Gastroesophageal sphincter (tissue), 3 donors: ENCODE measurements around the gene IPCEF1.

Experiments
- POLR2A ChIP-seq, 2 donors: fragments of 450-650 bp; IDR thresholded peaks; one replicate each; pipeline ENCODE4 v1.6.1; 2017; ENCODE audit warnings: antibody characterized with exemption in 2 of 2, mild to moderate bottlenecking in 2 of 2, moderate library complexity in 1 of 2
- POLR2AphosphoS5 ChIP-seq: sonication (generic); formaldehyde crosslinking; IDR thresholded peaks from one replicate; pipeline ENCODE4 v1.6.1; 2017; ENCODE audit warnings: antibody characterized with exemption
- TF ChIP-seq, protein P1 (sequence below), 4 experiments: fragments of 200-600 bp in 2 of 4; fragments of 450-650 bp in 2 of 4; sonication (generic) in 1 of 4; IDR thresholded peaks; one replicate each; pipeline ENCODE4 v1.5.1; 2017 to 2019; ENCODE audit warnings: antibody characterized with exemption in 4 of 4, mild to moderate bottlenecking in 2 of 4, moderate library complexity in 2 of 4

DNA sequence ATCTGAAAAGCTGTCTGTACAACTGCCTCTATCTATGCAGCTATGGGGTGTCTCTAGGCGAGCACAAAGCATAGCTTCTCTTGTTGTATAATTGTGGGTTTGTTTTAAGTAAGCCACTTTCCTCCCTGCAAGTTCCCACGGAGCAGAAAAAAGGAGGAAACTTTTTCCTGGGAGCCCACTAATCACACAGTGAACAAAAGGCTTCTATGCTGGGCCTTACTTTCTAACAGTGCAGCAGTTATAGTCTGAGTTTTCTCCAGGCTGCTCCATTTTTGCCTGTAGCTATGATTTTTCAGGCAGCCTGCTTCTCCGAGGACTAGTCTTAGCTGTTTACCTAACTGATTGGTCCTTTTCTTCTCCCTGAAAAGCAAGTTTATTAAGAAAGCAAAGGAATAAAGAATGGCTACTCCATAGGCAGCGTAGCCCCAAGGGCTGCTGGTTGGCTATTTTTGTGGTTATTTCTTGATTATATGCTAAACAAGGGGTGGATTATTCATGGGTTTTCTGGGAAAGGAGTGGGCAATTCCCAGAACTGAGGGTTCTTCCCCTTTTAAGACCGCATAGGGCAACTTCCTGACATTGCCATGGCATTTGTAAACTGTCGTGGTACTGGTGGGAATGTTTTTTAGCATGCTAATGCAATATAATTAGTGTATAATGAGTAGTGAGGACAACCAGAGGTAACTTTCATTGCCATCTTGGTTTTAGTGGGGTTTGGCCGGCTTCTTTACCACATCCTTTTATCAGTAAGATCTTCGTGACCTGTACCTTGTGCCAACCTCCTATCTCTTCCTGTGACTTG lies 233.2 kb downstream of the IPCEF1 start:
- no peak for TF ChIP-seq POLR2AphosphoS5
- TF ChIP-seq, protein P1, sequence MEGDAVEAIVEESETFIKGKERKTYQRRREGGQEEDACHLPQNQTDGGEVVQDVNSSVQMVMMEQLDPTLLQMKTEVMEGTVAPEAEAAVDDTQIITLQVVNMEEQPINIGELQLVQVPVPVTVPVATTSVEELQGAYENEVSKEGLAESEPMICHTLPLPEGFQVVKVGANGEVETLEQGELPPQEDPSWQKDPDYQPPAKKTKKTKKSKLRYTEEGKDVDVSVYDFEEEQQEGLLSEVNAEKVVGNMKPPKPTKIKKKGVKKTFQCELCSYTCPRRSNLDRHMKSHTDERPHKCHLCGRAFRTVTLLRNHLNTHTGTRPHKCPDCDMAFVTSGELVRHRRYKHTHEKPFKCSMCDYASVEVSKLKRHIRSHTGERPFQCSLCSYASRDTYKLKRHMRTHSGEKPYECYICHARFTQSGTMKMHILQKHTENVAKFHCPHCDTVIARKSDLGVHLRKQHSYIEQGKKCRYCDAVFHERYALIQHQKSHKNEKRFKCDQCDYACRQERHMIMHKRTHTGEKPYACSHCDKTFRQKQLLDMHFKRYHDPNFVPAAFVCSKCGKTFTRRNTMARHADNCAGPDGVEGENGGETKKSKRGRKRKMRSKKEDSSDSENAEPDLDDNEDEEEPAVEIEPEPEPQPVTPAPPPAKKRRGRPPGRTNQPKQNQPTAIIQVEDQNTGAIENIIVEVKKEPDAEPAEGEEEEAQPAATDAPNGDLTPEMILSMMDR (IDR thresholded peaks at IDR 0.05), result no peak
- TF ChIP-seq POLR2A (IDR thresholded peaks at IDR 0.05), result no peak
